ENCODE measurements around the gene H19. TPM values are rescaled to one million over a fixed set of nuclear protein-coding genes. Genes with fewer than 3 reads are reported as not detected.

Gene H19
- polyA plus RNA-seq, 1 of the 3 experiments (the other 2 are of a cell fraction), result 3.7 TPM

GRCh38 chr11:1959786-1960185 lies 37.9 kb downstream of the H19 start:
- Histone ChIP-seq H3F3A (replicated peaks; ENCODE audit: insufficient read depth) (no peaks in the 10 kb centered on the region), H3K9me2 (no peaks in the 10 kb centered on the region), H3K4me2 (no peak overlapping the region), H3K4me3 (ENCODE audit: low read depth in 2 of 2, low read length in 1 of 2) (no peak overlapping the region), H4K20me1 (ENCODE audit: insufficient read depth) (no peaks in the 10 kb centered on the region), H2AFZ (ENCODE audit: low read depth) (no peak overlapping the region), H3K9me3 (no peaks in the 10 kb centered on the region), H3K27me3 (ENCODE audit: insufficient read depth) (no peaks in the 10 kb centered on the region), H3K27ac (ENCODE audit: low read depth in 2 of 2, low read length in 1 of 2) (no peak overlapping the region; a peak in 1 of 4 replicates), H3K79me2 (ENCODE audit: insufficient read depth) (no peaks in the 10 kb centered on the region), H3K4me1 (ENCODE audit: control insufficient read depth in 1 of 2, insufficient read depth in 2 of 2, low read depth in 1 of 2, low read length in 1 of 2) (no peaks in the 10 kb centered on the region; a peak in 1 of 4 replicates), H3K9ac (no peak overlapping the region), H3K36me3 (replicated peaks in 1 of 2; ENCODE audit: control insufficient read depth in 1 of 2, insufficient read depth in 2 of 2, low read length in 1 of 2) (no peaks in the 10 kb centered on the region)
- WGBS (ENCODE audit: low lambda C conversion rate), result no CpG with 5 or more reads among the region's 17 CpGs
- POLR2A ChIA-PET, result interaction anchor here (0.5 kb wide), 1 partner anchor 31 kb away, joined by 3 read pairs; no protein-coding TSS in a partner anchor
- TF ChIP-seq TEAD4 (IDR thresholded peaks at IDR 0.05; ENCODE audit: borderline replicate concordance, insufficient read depth), result no peak
- no peak for TF ChIP-seq RXRA (IDR thresholded peaks at IDR 0.05; ENCODE audit: borderline replicate concordance, low read depth)
- no peak for TF ChIP-seq TAF1 (IDR thresholded peaks at IDR 0.05; ENCODE audit: borderline replicate concordance, low read depth, low read length)
- TF ChIP-seq MEF2A (IDR thresholded peaks at IDR 0.05; ENCODE audit: borderline replicate concordance, low read depth), result no peak
- TF ChIP-seq POLR2AphosphoS5 (IDR thresholded peaks at IDR 0.05; ENCODE audit: low read depth, low read length), result no peak
- CTCF ChIA-PET, result interaction anchor here (0.7 to 6.6 kb wide), 7 partner anchors 9 to 307 kb away, joined by 3 to 35 read pairs (median 4); partner anchors contain the start of gene H19
- no peak for DNase-seq

DNA sequence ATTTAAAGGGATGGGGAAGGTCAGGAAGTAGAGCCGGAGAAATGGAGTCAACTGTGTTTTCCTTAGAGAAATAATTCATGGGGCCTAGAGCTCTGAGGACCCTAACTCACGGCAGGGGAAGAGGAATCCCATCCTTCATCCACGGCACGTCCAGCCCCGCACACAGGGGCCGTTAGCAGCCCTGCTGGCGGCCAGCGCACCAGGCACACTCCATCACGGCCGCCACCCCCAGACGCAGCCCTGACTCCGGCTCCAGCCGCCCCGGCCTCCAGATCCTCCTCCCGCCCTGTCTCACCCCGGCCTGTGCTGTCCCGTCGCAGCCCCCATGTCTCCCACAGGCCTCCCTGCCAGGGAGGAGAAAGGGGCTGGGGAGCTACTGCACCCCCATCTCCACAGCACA lies 39.3 kb downstream of the H19 start:
- H3K9me2 ChIP-seq, result no peaks in the 10 kb centered on the region
- POLR2A ChIA-PET, result no interaction called here
- no peaks in the 10 kb centered on the region; a peak in 1 of 4 replicates for H3K4me1 ChIP-seq (ENCODE audit: control insufficient read depth in 1 of 2, insufficient read depth in 2 of 2, low read depth in 1 of 2, low read length in 1 of 2)
- no peaks in the 10 kb centered on the region for H3F3A ChIP-seq (replicated peaks; ENCODE audit: insufficient read depth)
- no peak overlapping the region for H3K4me2 ChIP-seq
- DNase-seq, result no peak
- H2AFZ ChIP-seq (ENCODE audit: low read depth), result no peak overlapping the region
- H3K9me3 ChIP-seq, result no peaks in the 10 kb centered on the region
- TF ChIP-seq EZH2phosphoT487 (IDR thresholded peaks at IDR 0.05; ENCODE audit: borderline replicate concordance, low read depth), result no peak
- no peaks in the 10 kb centered on the region for H3K36me3 ChIP-seq (replicated peaks in 1 of 2; ENCODE audit: control insufficient read depth in 1 of 2, insufficient read depth in 2 of 2, low read length in 1 of 2)
- no peak overlapping the region for H3K4me3 ChIP-seq (ENCODE audit: low read depth in 2 of 2, low read length in 1 of 2)
- H3K27ac ChIP-seq (ENCODE audit: low read depth in 2 of 2, low read length in 1 of 2), result no peak overlapping the region
- no peak overlapping the region for H3K9ac ChIP-seq
- no peaks in the 10 kb centered on the region for H3K79me2 ChIP-seq (ENCODE audit: insufficient read depth)
- CTCF ChIA-PET, result interaction anchor here (0.6 to 6.6 kb wide), 5 partner anchors 22 to 192 kb away, joined by 3 to 35 read pairs (median 5); no protein-coding TSS in a partner anchor
- H4K20me1 ChIP-seq (ENCODE audit: insufficient read depth), result no peaks in the 10 kb centered on the region
- no CpG with 5 or more reads among the region's 18 CpGs for WGBS (ENCODE audit: low lambda C conversion rate)
- no peaks in the 10 kb centered on the region for H3K27me3 ChIP-seq (ENCODE audit: insufficient read depth)

GRCh38 chr11:1953489-1954266 lies 44.0 kb downstream of the H19 start:
- no CpG with 5 or more reads among the region's 23 CpGs for WGBS (ENCODE audit: low lambda C conversion rate)
- Histone ChIP-seq H3K4me1 (ENCODE audit: control insufficient read depth in 1 of 2, insufficient read depth in 2 of 2, low read depth in 1 of 2, low read length in 1 of 2) (no peaks in the 10 kb centered on the region; a peak in 1 of 4 replicates), H3K27me3 (ENCODE audit: insufficient read depth) (no peaks in the 10 kb centered on the region), H2AFZ (ENCODE audit: low read depth) (no peak overlapping the region), H3F3A (replicated peaks; ENCODE audit: insufficient read depth) (no peaks in the 10 kb centered on the region), H3K9ac (no peak overlapping the region), H3K4me2 (no peak overlapping the region), H3K27ac (ENCODE audit: low read depth in 2 of 2, low read length in 1 of 2) (peak overlapping the region in 1 of 2 experiments; percentile 47; a peak in 1 of 4 replicates), H3K79me2 (ENCODE audit: insufficient read depth) (no peaks in the 10 kb centered on the region), H3K4me3 (ENCODE audit: low read depth in 2 of 2, low read length in 1 of 2) (no peak overlapping the region), H3K9me3 (no peaks in the 10 kb centered on the region), H3K9me2 (no peaks in the 10 kb centered on the region), H4K20me1 (ENCODE audit: insufficient read depth) (no peaks in the 10 kb centered on the region), H3K36me3 (replicated peaks in 1 of 2; ENCODE audit: control insufficient read depth in 1 of 2, insufficient read depth in 2 of 2, low read length in 1 of 2) (no peaks in the 10 kb centered on the region)
- POLR2A ChIA-PET, result interaction anchor here (0.7 to 4.3 kb wide), 6 partner anchors 10 to 197 kb away, joined by 3 to 84 read pairs (median 6); partner anchors contain the start of genes H19 and IGF2
- no peak for DNase-seq
- CTCF ChIA-PET, result interaction anchor here (0.6 to 11.0 kb wide), 22 partner anchors 9 to 314 kb away, joined by 3 to 215 read pairs (median 8); partner anchors contain the start of gene H19
- TF ChIP-seq SIN3A (IDR thresholded peaks at IDR 0.05; ENCODE audit: borderline replicate concordance, low read depth, low read length) (no peak), NFIC (IDR thresholded peaks at IDR 0.05; ENCODE audit: borderline replicate concordance) (no peak), EP300 (IDR thresholded peaks at IDR 0.05; ENCODE audit: borderline replicate concordance in 1 of 2, low read depth in 1 of 2, low read length in 1 of 2) (no peak), ZBTB33 (IDR thresholded peaks at IDR 0.05; ENCODE audit: borderline replicate concordance, low read depth) (no peak), FOXM1 (IDR thresholded peaks at IDR 0.05; ENCODE audit: low read depth) (no peak), TEAD4 (IDR thresholded peaks at IDR 0.05; ENCODE audit: borderline replicate concordance, insufficient read depth) (no peak)
- TF ChIP-seq, protein P1, sequence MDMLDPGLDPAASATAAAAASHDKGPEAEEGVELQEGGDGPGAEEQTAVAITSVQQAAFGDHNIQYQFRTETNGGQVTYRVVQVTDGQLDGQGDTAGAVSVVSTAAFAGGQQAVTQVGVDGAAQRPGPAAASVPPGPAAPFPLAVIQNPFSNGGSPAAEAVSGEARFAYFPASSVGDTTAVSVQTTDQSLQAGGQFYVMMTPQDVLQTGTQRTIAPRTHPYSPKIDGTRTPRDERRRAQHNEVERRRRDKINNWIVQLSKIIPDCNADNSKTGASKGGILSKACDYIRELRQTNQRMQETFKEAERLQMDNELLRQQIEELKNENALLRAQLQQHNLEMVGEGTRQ (IDR thresholded peaks at IDR 0.05; ENCODE audit: borderline replicate concordance, low read depth, low read length), result no peak
